ENCODE data around the gene ZNHIT3. TPM values are rescaled to one million over a fixed set of nuclear protein-coding genes. Genes with fewer than 3 reads are reported as not detected.

Gene ZNHIT3
- total and polyA plus RNA-seq, 2 of the 13 experiments (the other 11 are each of a cell fraction or from before 2014, with no cell fraction given) = 66.6 to 77.4 TPM

DNA sequence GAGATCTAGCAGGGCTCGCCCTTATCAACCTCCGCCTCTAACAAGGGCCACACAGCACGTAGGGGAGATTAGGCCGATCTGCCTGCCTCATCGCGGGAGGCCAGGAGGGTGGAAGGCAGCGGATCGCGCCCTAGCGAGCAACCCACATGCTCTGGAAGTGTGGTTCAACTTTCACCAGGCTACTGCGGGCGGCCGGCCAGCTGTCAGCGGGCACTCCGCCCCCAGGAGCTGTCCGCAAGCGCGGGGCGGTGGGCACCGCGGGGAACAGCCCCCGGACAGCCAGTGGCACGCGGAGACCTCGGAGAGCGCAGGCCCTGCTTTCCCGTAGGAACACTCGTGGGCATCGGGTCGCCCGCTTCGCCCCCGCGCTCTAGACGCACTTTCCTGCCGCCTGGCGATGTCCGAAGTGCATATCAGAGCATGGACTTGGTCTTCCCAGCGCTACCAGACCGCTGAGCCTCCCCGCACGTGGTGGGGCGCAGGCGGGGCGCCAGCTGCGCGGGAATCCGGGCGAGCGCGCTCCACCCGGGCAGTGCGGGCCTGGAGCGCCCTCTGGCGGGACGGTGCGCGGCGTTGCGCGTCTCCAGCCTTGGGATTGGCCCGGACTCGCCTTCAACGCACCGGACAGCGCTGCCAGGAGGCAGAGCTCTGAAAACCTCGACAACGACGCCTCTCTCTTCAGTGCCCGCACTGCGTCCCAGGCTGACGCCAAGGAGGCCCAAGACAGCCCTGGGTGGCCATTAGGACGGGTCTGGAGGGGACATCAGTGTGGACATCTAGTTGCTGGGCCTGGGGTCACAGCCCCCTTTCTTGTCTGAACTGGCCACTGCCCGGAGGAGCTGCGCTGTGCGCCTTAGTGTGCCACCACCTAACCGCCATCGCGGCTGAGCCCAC, 3.6 kb upstream of the ZNHIT3 start (continued):
- TF ChIP-seq ZNF282 (IDR thresholded peaks at IDR 0.05; ENCODE audit: partially characterized antibody) (no peak), ZNF879 (CRISPR knock-in tag; IDR thresholded peaks at IDR 0.05) (peak; percentile 90; the same call in 1 of the 2 replicates), HOXA7 (CRISPR knock-in tag; IDR thresholded peaks at IDR 0.05) (no peak), ZNF24 (IDR thresholded peaks at IDR 0.05) (no peak), ZNF761 (CRISPR knock-in tag; conservative IDR thresholded peaks at IDR 0.05) (peak; percentile 92; the same call in 1 of the 2 replicates), ZNF138 (CRISPR knock-in tag; IDR thresholded peaks at IDR 0.05; ENCODE audit: low read depth) (peak; percentile 82; the same call in 1 of the 2 replicates), ZMAT5 (CRISPR knock-in tag; IDR thresholded peaks at IDR 0.05; ENCODE audit: borderline replicate concordance, low read depth) (no peak), ZNF33B (CRISPR knock-in tag; IDR thresholded peaks at IDR 0.05) (peak; percentile 82; the same call in 1 of the 2 replicates), ZNF224 (CRISPR knock-in tag; IDR thresholded peaks at IDR 0.05) (peak; percentile 84; the same call in 1 of the 2 replicates), RCOR2 (CRISPR knock-in tag; IDR thresholded peaks at IDR 0.05) (no peak), U2AF1 (optimal IDR thresholded peaks at IDR 0.05; ENCODE audit: low read depth, low read length) (no peak), ELF3 (CRISPR knock-in tag; IDR thresholded peaks at IDR 0.05) (peak; percentile 59; the same call in 1 of the 2 replicates), E2F1 (CRISPR knock-in tag; IDR thresholded peaks at IDR 0.05) (peak; percentile 94), CEBPB (IDR thresholded peaks at IDR 0.05; ENCODE audit: borderline replicate concordance, low read depth, low read length) (no peak), TOPORS (CRISPR knock-in tag; IDR thresholded peaks at IDR 0.05) (peak; percentile 90; the same call in 1 of the 2 replicates), TRIM24 (CRISPR knock-in tag; IDR thresholded peaks at IDR 0.05) (no peak), ADNP (CRISPR knock-in tag; IDR thresholded peaks at IDR 0.05) (no peak)
- TF ChIP-seq, protein P1, sequence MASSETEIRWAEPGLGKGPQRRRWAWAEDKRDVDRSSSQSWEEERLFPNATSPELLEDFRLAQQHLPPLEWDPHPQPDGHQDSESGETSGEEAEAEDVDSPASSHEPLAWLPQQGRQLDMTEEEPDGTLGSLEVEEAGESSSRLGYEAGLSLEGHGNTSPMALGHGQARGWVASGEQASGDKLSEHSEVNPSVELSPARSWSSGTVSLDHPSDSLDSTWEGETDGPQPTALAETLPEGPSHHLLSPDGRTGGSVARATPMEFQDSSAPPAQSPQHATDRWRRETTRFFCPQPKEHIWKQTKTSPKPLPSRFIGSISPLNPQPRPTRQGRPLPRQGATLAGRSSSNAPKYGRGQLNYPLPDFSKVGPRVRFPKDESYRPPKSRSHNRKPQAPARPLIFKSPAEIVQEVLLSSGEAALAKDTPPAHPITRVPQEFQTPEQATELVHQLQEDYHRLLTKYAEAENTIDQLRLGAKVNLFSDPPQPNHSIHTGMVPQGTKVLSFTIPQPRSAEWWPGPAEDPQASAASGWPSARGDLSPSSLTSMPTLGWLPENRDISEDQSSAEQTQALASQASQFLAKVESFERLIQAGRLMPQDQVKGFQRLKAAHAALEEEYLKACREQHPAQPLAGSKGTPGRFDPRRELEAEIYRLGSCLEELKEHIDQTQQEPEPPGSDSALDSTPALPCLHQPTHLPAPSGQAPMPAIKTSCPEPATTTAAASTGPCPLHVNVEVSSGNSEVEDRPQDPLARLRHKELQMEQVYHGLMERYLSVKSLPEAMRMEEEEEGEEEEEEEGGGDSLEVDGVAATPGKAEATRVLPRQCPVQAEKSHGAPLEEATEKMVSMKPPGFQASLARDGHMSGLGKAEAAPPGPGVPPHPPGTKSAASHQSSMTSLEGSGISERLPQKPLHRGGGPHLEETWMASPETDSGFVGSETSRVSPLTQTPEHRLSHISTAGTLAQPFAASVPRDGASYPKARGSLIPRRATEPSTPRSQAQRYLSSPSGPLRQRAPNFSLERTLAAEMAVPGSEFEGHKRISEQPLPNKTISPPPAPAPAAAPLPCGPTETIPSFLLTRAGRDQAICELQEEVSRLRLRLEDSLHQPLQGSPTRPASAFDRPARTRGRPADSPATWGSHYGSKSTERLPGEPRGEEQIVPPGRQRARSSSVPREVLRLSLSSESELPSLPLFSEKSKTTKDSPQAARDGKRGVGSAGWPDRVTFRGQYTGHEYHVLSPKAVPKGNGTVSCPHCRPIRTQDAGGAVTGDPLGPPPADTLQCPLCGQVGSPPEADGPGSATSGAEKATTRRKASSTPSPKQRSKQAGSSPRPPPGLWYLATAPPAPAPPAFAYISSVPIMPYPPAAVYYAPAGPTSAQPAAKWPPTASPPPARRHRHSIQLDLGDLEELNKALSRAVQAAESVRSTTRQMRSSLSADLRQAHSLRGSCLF (CRISPR knock-in tag; IDR thresholded peaks at IDR 0.05; ENCODE audit: borderline replicate concordance) = no peak
- TF ChIP-seq, protein P2, sequence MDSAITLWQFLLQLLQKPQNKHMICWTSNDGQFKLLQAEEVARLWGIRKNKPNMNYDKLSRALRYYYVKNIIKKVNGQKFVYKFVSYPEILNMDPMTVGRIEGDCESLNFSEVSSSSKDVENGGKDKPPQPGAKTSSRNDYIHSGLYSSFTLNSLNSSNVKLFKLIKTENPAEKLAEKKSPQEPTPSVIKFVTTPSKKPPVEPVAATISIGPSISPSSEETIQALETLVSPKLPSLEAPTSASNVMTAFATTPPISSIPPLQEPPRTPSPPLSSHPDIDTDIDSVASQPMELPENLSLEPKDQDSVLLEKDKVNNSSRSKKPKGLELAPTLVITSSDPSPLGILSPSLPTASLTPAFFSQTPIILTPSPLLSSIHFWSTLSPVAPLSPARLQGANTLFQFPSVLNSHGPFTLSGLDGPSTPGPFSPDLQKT (CRISPR knock-in tag; IDR thresholded peaks at IDR 0.05; ENCODE audit: borderline replicate concordance) = no peak; the same call in 1 of the 2 replicates
- TF ChIP-seq, protein P3, sequence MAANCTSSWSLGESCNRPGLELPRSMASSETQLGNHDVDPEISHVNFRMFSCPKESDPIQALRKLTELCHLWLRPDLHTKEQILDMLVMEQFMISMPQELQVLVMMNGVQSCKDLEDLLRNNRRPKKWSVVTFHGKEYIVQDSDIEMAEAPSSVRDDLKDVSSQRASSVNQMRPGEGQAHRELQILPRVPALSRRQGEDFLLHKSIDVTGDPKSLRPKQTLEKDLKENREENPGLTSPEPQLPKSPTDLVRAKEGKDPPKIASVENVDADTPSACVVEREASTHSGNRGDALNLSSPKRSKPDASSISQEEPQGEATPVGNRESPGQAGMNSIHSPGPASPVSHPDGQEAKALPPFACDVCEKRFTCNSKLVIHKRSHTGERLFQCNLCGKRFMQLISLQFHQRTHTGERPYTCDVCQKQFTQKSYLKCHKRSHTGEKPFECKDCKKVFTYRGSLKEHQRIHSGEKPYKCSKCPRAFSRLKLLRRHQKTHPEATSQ (CRISPR knock-in tag; IDR thresholded peaks at IDR 0.05; ENCODE audit: borderline replicate concordance) = no peak
